Nephron progenitor cell (in vitro differentiated cells): ENCODE results near the gene PAK5.
A peak's percentile ranks its signal among the peaks of the same experiment; 100 is the strongest.

Source experiments
- DNase-seq: peaks from one replicate; pipeline ENCODE4 v3.0.0; 2021
- H3K27ac Mint-ChIP-seq: 2 replicates; pipeline ENCODE4 v1.8.0; 2021; ENCODE audit warnings: mild to moderate bottlenecking, moderate library complexity, mixed read lengths
- H3K27me3 Mint-ChIP-seq: 2 replicates; pipeline ENCODE4 v1.8.0; 2021; ENCODE audit warnings: mild to moderate bottlenecking, low read depth, mixed read lengths; ENCODE audit not compliant: poor library complexity
- H3K36me3 Mint-ChIP-seq: 2 replicates; pipeline ENCODE4 v1.8.0; 2021; ENCODE audit warnings: low read depth, mixed read lengths
- H3K4me1 Mint-ChIP-seq: 2 replicates; pipeline ENCODE4 v1.8.0; 2021; ENCODE audit warnings: mixed read lengths
- H3K4me3 Mint-ChIP-seq: 2 replicates; pipeline ENCODE4 v1.8.0; 2021; ENCODE audit warnings: mild to moderate bottlenecking, moderate library complexity, mixed read lengths
- H3K9me3 Mint-ChIP-seq: 2 replicates; pipeline ENCODE4 v1.8.0; 2021; ENCODE audit warnings: mild to moderate bottlenecking, moderate library complexity, mixed read lengths
- CTCF ChIP-seq: fragments of 200-600 bp; sonication (generic); IDR thresholded peaks from 2 replicates; pipeline ENCODE4 v1.5.0; 2021; ENCODE audit warnings: antibody characterized with exemption

The PAK5 gene

GRCh38 chr20:9838378-9839295 is at the start of gene PAK5:
TSS of gene PAK5 (minus strand) at chr20:9839076. CDS start at chr20:9644328, 194,748 bp downstream.
- H3K9me3 Mint-ChIP-seq = peaks cover 19% of the 10 kb centered on the region
- peaks cover 7% of the 10 kb centered on the region for H3K4me1 Mint-ChIP-seq
- DNase-seq = peak; percentile 95
- H3K4me3 Mint-ChIP-seq = peak within 1 kb of the TSS; percentile 78
- TF ChIP-seq CTCF = no peak
- H3K27me3 Mint-ChIP-seq = peaks cover 44% of the 10 kb centered on the region
- H3K36me3 Mint-ChIP-seq = peaks cover 7% of the 10 kb centered on the region
- H3K27ac Mint-ChIP-seq = no peak within 1 kb of the TSS

DNA sequence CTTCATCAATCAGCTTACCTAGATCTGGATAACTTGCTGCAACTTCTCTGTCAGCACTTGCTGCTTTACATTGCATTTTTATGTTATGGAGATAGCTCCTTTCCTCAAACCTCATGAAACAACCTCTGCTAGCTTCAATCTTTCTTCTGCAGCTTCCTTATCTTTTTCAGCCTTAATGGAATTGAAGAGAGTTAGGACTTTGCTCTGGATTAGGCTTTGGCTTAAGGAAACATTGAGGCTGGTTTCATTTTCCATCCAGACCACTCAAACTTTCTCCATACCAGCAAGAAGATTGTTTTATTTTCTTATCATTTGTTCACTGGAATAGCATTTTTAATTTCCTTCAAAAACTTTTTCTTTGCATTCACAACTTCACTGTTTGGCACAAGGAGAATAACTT is 48.8 kb upstream of the PAK5 start:
- no peak overlapping the region for H3K27ac Mint-ChIP-seq
- H3K36me3 Mint-ChIP-seq = no peaks in the 10 kb centered on the region
- H3K9me3 Mint-ChIP-seq = peaks cover 17% of the 10 kb centered on the region
- H3K4me1 Mint-ChIP-seq = no peaks in the 10 kb centered on the region
- DNase-seq = no peak
- TF ChIP-seq CTCF = no peak
- no peak overlapping the region for H3K4me3 Mint-ChIP-seq
- no peaks in the 10 kb centered on the region for H3K27me3 Mint-ChIP-seq

DNA sequence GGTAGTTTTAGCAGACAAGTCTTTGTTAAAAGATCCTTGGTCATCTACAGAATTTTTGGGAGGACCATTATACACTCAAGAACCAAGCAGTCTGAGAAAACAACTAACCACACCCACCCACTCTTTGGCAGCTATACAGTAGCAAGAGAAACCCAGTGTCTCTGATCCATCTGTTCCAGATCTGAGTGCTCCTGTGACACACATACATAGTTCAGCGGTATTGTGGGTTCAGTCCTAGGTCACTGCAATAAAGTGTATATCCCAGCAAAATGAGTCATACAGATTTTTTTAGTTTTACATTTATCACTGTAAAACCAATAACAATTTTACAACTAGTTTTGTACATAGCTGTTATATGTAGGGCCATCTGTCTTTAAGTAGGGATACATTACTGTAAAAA is 47.4 kb upstream of the PAK5 start:
- Mint-ChIP-seq H3K9me3 (peaks cover 17% of the 10 kb centered on the region), H3K4me1 (no peaks in the 10 kb centered on the region), H3K27me3 (no peaks in the 10 kb centered on the region), H3K4me3 (no peak overlapping the region), H3K27ac (no peak overlapping the region), H3K36me3 (no peaks in the 10 kb centered on the region)
- DNase-seq = no peak
- no peak for TF ChIP-seq CTCF

DNA sequence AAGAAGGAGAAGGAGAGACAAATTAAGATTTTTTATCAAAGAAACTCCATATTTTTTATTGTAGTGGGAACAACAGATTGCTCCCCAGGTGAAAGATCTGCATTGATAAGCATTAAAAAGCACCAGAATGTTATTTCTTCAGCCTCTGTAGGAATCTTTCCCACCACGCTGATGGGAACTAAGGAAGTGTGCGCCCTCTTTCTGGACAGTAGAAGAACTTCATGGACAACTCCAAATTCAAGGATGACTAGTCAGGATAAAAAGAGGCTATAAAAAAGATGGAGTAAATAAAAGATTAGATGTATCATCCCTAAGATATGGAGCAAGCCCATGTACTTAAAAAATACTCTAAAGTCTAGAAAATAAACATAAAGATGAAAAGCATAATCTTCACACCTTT is 45.8 kb upstream of the PAK5 start:
- DNase-seq = no peak
- H3K9me3 Mint-ChIP-seq = peaks cover 7% of the 10 kb centered on the region
- no peaks in the 10 kb centered on the region for H3K27me3 Mint-ChIP-seq
- H3K4me3 Mint-ChIP-seq = no peak overlapping the region
- no peak overlapping the region for H3K27ac Mint-ChIP-seq
- no peaks in the 10 kb centered on the region for H3K4me1 Mint-ChIP-seq
- peak; percentile 13 for TF ChIP-seq CTCF
- H3K36me3 Mint-ChIP-seq = no peaks in the 10 kb centered on the region

- DNase-seq = no peak
- no peaks in the 10 kb centered on the region for H3K4me1 Mint-ChIP-seq
These were observed 45.2 kb upstream of the PAK5 start for GRCh38 chr20:9884061-9884460.

More at GRCh38 chr20:9884061-9884460, 45.2 kb upstream of the PAK5 start:
- no peaks in the 10 kb centered on the region for H3K27me3 Mint-ChIP-seq
- H3K27ac Mint-ChIP-seq = no peak overlapping the region
- peaks cover 1% of the 10 kb centered on the region for H3K9me3 Mint-ChIP-seq
- no peak for TF ChIP-seq CTCF
- no peak overlapping the region for H3K4me3 Mint-ChIP-seq
- no peaks in the 10 kb centered on the region for H3K36me3 Mint-ChIP-seq
